HG03060 (cell line): ENCODE results near the gene SH3RF1.
"Not testable (repeated sequence)": the region's sequence is repeated elsewhere in the genome, so short reads cannot be mapped to it uniquely, and the experiment has no call there.

Experiments used
- ATAC-seq: cut with Tn5 transposase; IDR thresholded peaks from one replicate; pipeline ENCODE4 v1.9.1; 2021; ENCODE audit warnings: low read depth, moderate number of reproducible peaks; ENCODE audit not compliant: unreplicated experiment

The SH3RF1 gene

GRCh38 chr4:169277838-169278237 is 7.1 kb upstream of the SH3RF1 start:
- ATAC-seq, result not testable (repeated sequence)

GRCh38 chr4:169275180-169275579 is 4.4 kb upstream of the SH3RF1 start:
- no peak for ATAC-seq

- ATAC-seq, result no peak
Observed at GRCh38 chr4:169274033-169274432, 3.3 kb upstream of the SH3RF1 start.

- ATAC-seq, result no peak
Observed at GRCh38 chr4:169272265-169272886, 1.6 kb upstream of the SH3RF1 start.

- no peak for ATAC-seq
Observed at GRCh38 chr4:169271692-169272007, 894 bp upstream of the SH3RF1 start.

GRCh38 chr4:169269916-169270809 is 593 bp downstream of the SH3RF1 start:
- peak; percentile 23 for ATAC-seq

- no peak for ATAC-seq
Observed at GRCh38 chr4:169268951-169269760, 1.6 kb downstream of the SH3RF1 start.

GRCh38 chr4:169267070-169267469 is 3.7 kb downstream of the SH3RF1 start:
- no peak for ATAC-seq

- ATAC-seq, result no peak
Observed at GRCh38 chr4:169266661-169267060, 4.1 kb downstream of the SH3RF1 start.

- no peak for ATAC-seq
Observed at GRCh38 chr4:169266081-169266480, 4.7 kb downstream of the SH3RF1 start.

- no peak for ATAC-seq
Observed at GRCh38 chr4:169263791-169264392, 6.9 kb downstream of the SH3RF1 start.

- no peak for ATAC-seq
Observed at GRCh38 chr4:169260217-169260866, 10.4 kb downstream of the SH3RF1 start.

GRCh38 chr4:169259271-169259670 is 11.5 kb downstream of the SH3RF1 start:
- no peak for ATAC-seq

GRCh38 chr4:169258141-169258540 is 12.6 kb downstream of the SH3RF1 start:
- ATAC-seq, result no peak

GRCh38 chr4:169256856-169257761 is 13.6 kb downstream of the SH3RF1 start:
- ATAC-seq, result no peak

- no peak for ATAC-seq
Observed at GRCh38 chr4:169256101-169256612, 14.6 kb downstream of the SH3RF1 start.

GRCh38 chr4:169254546-169254983 is 16.2 kb downstream of the SH3RF1 start:
- ATAC-seq, result no peak

- ATAC-seq, result no peak
Observed at GRCh38 chr4:169253904-169254303, 16.9 kb downstream of the SH3RF1 start.

- no peak for ATAC-seq
Observed at GRCh38 chr4:169253113-169253671, 17.6 kb downstream of the SH3RF1 start.
